Left lung (tissue), 10 donors: ENCODE measurements around the gene TTLL5. TPM values are rescaled to one million over a fixed set of nuclear protein-coding genes. Genes with fewer than 3 reads are reported as not detected.
A peak's percentile ranks its signal among the peaks of the same experiment; 100 is the strongest.

Experiments used
- ATAC-seq: fragments of 200-7000 bp; cut with Tn5 transposase; one replicate; pipeline ENCODE4 v1.9.1; 2020; ENCODE audit warnings: moderate library complexity
- DNase-seq, 4 donors: peaks; one replicate each; pipeline ENCODE4 v3.0.0-alpha.2; 2013 to 2020
- H3K27ac ChIP-seq, 2 donors: fragments of 200-600 bp; sonication (generic) in 1 of 2; one replicate each; pipeline versions ENCODE4 v1.5.0 to v1.8.0; 2020 to 2021
- H3K27me3 ChIP-seq, 2 donors: fragments of 200-600 bp; sonication (generic) in 1 of 2; one replicate each; pipeline versions ENCODE4 v1.5.0 to v1.8.0; 2020 to 2021
- H3K36me3 ChIP-seq, 2 donors: fragments of 200-600 bp; sonication (generic) in 1 of 2; one replicate each; pipeline versions ENCODE4 v1.5.0 to v1.8.0; 2020 to 2021
- H3K4me1 ChIP-seq, 2 donors: fragments of 200-600 bp; one replicate each; pipeline ENCODE4 v1.8.0; 2021
- H3K4me3 ChIP-seq, 2 donors: fragments of 200-600 bp; sonication (generic) in 1 of 2; one replicate each; pipeline versions ENCODE4 v1.5.0 to v1.8.0; 2020 to 2021; ENCODE audit warnings: mild to moderate bottlenecking in 1 of 2
- H3K9me3 ChIP-seq, 2 donors: fragments of 200-600 bp; sonication (generic) in 1 of 2; one replicate each; pipeline versions ENCODE4 v1.5.0 to v1.8.0; 2020 to 2021
- intact Hi-C, 2 donors: fragments of 100-400 bp; cut with DNase I; formaldehyde crosslinking; loops; one replicate each; pipeline versions ENCODE4 v1.11.2 to v1.14.2; 2022
- polyA plus RNA-seq, 6 donors: library from polyadenylated mRNA; unstranded; fragments of 120-200 nt; gene quantifications; one replicate each; pipeline ENCODE4 v1.2.1, GENCODE V29; 2013; ENCODE audit not compliant: insufficient read length in 6 of 6
- total RNA-seq, 2 donors: library from RNA; stranded (reverse); fragmentation: NEBNext Ultra II Directional; extraction: Animal tissue kit (Norgen Biotek cat#: 25700); gene quantifications; one replicate each; pipeline ENCODE4 v1.2.1, GENCODE V29; 2021
- TF ChIP-seq, protein P1 (sequence below), 2 donors: fragments of 200-600 bp; sonication (generic) in 1 of 2; IDR thresholded peaks; one replicate each; pipeline versions ENCODE4 v1.5.0 to v1.8.0; 2021; ENCODE audit warnings: antibody characterized with exemption in 2 of 2
- donor health status: DM: no; HTN: yes; CAD: no.
- donor health status: DM: no; HTN: no; CAD: no.

Gene TTLL5
- total and polyA plus RNA-seq, 8 donors, result 30.8 to 46.7 (median 42.1) TPM

DNA sequence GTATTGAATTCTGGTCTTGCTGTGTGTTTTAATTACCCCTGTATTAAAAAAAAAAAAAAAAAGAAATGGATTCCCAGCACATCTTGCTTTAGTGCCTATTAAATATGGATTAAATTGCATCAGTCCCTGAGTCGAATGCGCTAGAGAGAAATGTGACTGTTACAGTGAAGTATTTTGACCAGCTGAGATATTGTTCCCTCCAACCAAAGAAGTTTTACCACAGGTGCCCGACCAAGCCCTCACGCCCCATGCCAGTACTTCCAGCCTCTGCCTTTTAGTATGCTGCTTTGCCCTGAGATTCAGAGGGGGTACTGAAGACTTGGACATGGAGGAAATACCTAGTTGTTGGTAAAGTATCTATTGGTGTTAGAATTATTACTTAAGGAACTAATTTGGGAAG lies 159.7 kb downstream of the TTLL5 start:
- H3K9me3 ChIP-seq, result no peaks in the 10 kb centered on the region
- H3K36me3 ChIP-seq, result peaks cover 0 to 4% of the 10 kb centered on the region in 2 donors
- DNase-seq (no peak), ATAC-seq (no peak)
- peak overlapping the region in 1 of 2 donors; percentile 89 for H3K27ac ChIP-seq
- no peaks in the 10 kb centered on the region for H3K27me3 ChIP-seq
- intact Hi-C loops, result no loop called here
- TF ChIP-seq, protein P1, sequence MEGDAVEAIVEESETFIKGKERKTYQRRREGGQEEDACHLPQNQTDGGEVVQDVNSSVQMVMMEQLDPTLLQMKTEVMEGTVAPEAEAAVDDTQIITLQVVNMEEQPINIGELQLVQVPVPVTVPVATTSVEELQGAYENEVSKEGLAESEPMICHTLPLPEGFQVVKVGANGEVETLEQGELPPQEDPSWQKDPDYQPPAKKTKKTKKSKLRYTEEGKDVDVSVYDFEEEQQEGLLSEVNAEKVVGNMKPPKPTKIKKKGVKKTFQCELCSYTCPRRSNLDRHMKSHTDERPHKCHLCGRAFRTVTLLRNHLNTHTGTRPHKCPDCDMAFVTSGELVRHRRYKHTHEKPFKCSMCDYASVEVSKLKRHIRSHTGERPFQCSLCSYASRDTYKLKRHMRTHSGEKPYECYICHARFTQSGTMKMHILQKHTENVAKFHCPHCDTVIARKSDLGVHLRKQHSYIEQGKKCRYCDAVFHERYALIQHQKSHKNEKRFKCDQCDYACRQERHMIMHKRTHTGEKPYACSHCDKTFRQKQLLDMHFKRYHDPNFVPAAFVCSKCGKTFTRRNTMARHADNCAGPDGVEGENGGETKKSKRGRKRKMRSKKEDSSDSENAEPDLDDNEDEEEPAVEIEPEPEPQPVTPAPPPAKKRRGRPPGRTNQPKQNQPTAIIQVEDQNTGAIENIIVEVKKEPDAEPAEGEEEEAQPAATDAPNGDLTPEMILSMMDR (IDR thresholded peaks at IDR 0.05), result no peak
- no peak overlapping the region for H3K4me3 ChIP-seq
- peaks cover 31 to 54% of the 10 kb centered on the region in 2 donors for H3K4me1 ChIP-seq

DNA sequence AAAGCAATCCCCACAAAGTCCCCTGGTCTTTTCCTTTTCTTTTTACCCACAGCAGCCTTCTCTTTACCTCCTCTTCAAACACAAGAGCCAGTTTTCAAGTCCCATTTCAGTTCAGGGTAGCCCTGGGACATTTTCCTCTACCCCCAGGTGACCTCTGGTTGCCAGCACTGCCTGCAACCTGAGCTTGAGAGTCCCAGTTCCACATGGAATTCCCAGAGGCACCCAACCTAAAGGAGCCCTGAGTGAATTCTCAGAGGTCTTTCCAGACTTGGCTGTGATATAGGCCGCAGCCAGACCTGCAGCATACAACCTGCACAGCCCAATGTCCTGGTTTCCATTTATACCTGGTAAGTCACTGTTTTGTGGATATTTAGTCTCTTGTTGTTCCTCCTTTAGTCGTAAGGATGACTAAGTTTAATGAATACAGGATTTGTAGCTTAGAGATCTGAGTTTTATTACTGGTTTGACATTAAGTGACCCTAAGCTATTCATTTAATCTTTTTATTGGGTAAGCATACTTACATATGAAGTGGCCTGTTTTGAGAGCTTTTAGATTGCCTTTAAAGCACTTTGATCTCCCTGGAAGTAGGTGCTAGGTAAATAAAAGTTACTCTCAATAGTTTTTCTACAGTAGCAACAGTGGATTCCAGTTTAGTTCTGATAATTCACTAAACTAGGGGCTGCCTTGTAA lies 160.9 kb downstream of the TTLL5 start:
- Histone ChIP-seq H3K4me3 (no peak overlapping the region), H3K9me3 (no peaks in the 10 kb centered on the region), H3K36me3 (peaks cover 0 to 4% of the 10 kb centered on the region in 2 donors), H3K27me3 (no peaks in the 10 kb centered on the region), H3K4me1 (peaks cover 39 to 56% of the 10 kb centered on the region in 2 donors), H3K27ac (peak overlapping the region; percentile 57 to 89)
- intact Hi-C loops, result no loop called here
- ATAC-seq (peak; percentile 70), DNase-seq (peak in 2 of 4 donors; percentile 36 to 55)
- TF ChIP-seq, protein P1 (IDR thresholded peaks at IDR 0.05), result no peak

DNA sequence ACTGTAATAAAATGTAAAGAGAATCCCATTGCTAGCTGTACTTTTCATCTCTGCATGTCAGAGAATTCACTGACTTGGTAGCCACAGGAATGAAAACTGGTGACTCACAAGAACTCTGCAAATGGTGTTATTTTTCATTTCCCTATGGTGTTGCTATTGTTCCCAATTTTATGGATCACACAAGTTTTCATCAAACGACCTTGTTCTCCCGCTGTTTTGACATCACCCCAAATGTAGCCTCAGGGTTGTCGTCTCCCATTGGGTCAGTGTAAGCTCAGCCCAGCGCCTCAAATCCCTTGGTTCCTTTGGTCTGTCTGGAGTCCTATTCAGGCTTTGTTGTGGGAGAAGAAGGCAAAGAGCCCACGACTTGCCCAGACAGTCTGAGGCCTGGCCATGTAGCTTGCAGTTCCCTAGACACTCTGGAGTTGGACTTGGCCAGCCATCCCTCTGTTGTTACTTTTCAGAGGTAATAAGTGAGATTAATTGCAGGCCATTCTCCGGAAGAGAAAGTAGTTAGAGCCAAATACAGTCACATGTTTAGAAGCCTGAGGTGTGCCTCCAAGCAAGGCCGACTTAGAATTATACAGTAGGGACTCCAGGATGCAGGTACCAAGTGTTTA lies 161.6 kb downstream of the TTLL5 start:
- no peaks in the 10 kb centered on the region for H3K27me3 ChIP-seq
- no peak overlapping the region for H3K4me3 ChIP-seq
- peak; percentile 24 for ATAC-seq
- TF ChIP-seq, protein P1 (IDR thresholded peaks at IDR 0.05), result no peak
- H3K27ac ChIP-seq, result peak overlapping the region; percentile 57 to 89
- no peaks in the 10 kb centered on the region for H3K9me3 ChIP-seq
- peaks cover 39 to 56% of the 10 kb centered on the region in 2 donors for H3K4me1 ChIP-seq
- H3K36me3 ChIP-seq, result peaks cover 0 to 4% of the 10 kb centered on the region in 2 donors
- DNase-seq, result peak in 1 of 4 donors; percentile 34
- intact Hi-C loops, result no loop called here

DNA sequence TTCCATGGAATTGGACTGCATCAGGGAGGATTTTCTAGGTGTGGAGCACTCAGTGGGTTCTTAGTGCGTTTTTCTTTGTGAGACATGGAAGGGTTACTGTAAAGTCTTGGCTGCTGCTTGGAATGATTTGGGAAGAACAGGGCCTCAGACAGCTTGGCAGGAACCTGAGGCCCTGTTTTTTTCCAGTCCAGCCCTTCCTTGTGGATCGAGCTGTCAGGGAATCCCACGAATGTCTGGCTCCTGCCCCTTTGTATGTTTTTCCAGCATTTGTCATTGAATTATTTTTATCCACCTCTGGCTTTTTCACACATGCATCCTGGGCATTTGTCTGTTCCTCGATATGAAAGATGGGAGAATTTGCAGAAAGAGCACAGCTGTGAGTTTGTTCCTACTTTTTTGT lies 162.3 kb downstream of the TTLL5 start:
- peak in 1 of 4 donors; percentile 45 for DNase-seq
- no peaks in the 10 kb centered on the region for H3K9me3 ChIP-seq
- intact Hi-C loops, result no loop called here
- H3K4me3 ChIP-seq, result no peak overlapping the region
- TF ChIP-seq, protein P1 (IDR thresholded peaks at IDR 0.05), result no peak
- H3K4me1 ChIP-seq, result peaks cover 39 to 56% of the 10 kb centered on the region in 2 donors
- peaks cover 0 to 4% of the 10 kb centered on the region in 2 donors for H3K36me3 ChIP-seq
- no peak for ATAC-seq
- H3K27me3 ChIP-seq, result no peaks in the 10 kb centered on the region
- peak overlapping the region; percentile 57 to 89 for H3K27ac ChIP-seq

DNA sequence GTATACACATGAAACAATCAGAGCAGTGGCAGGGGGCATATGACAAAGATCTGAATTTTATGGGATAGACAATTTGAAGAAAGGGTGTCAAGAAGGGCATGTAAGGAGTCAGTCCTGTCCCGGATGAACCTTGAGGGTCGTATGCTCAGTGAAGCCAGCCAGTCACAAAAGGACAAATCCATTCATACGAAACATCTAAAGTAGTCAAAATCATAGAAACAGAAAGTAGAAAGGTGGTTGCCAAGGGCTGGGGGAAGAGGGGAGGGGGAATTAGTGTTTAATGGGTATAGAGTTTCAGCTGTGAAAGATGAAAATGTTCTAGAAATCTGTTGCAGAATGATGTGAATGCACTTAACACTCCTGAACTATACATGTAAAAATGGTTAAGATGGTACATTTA lies 163.3 kb downstream of the TTLL5 start:
- H3K27ac ChIP-seq, result peak overlapping the region; percentile 57 to 89
- TF ChIP-seq, protein P1 (IDR thresholded peaks at IDR 0.05), result no peak
- H3K4me3 ChIP-seq, result no peak overlapping the region
- ATAC-seq (no peak), DNase-seq (peak in 1 of 4 donors; percentile 65)
- no peaks in the 10 kb centered on the region for H3K27me3 ChIP-seq
- intact Hi-C loops, result no loop called here
- H3K9me3 ChIP-seq, result no peaks in the 10 kb centered on the region
- H3K4me1 ChIP-seq, result peaks cover 39 to 56% of the 10 kb centered on the region in 2 donors
- peaks cover 0 to 4% of the 10 kb centered on the region in 2 donors for H3K36me3 ChIP-seq
